GM12878 (cell line): ENCODE measurements around the gene NDUFA5. TPM values are rescaled to one million over a fixed set of nuclear protein-coding genes. Genes with fewer than 3 reads are reported as not detected.

Experiments
- ATAC-seq: fragments of 200-7000 bp; cut with Tn5 transposase; 3 replicates; pipeline ENCODE4 v1.9.1; 2020; ENCODE audit warnings: mild to moderate bottlenecking, moderate library complexity
- BruUV-seq: library from RNA; stranded (reverse); fragments of 400-500 nt; replicated peaks from 2 replicates; lab custom pipeline; 2021; lab: Mats Ljungman, UMichigan
- CTCF ChIA-PET: fragments of 300-600 bp; sonication (Branson Sonifier 250); formaldehyde crosslinking; extraction: SDS; loops from one replicate; lab custom pipeline; 2021; ENCODE audit warnings: inconsistent platforms; lab: Yijun Ruan, JAX
- POLR2A ChIA-PET: fragments of 350-600 bp; formaldehyde crosslinking; extraction: SDS; loops from one replicate; lab custom pipeline; 2021; ENCODE audit warnings: inconsistent platforms; lab: Charles Lee
- RAD21 ChIA-PET: fragments of 300-600 bp; sonication (Branson Sonifier 250); formaldehyde crosslinking; loops from one replicate; lab custom pipeline; 2023; ENCODE audit warnings: antibody characterized with exemption; ENCODE audit not compliant: unreplicated experiment; lab: Charles Lee
- SMC1A ChIA-PET: fragments of 300-600 bp; sonication (Branson Sonifier 250); formaldehyde crosslinking; loops from one replicate; lab custom pipeline; 2023; ENCODE audit not compliant: unreplicated experiment, uncharacterized antibody; lab: Charles Lee
- DNase-seq: peaks from one replicate; pipeline ENCODE4 v3.0.0-alpha.2; 2011; ENCODE audit warnings: low read depth, low spot score
- FAIRE-seq: peaks from 3 replicates; lab custom pipeline; 2011; peaks lifted over from hg19 to GRCh38; lab: Jason Lieb, UNC
- H2AFZ ChIP-seq: 2 replicates; pipeline ENCODE4 v1.6.0; 2011; ENCODE audit warnings: low read depth, low read length, control low read depth; ENCODE audit not compliant: control insufficient read depth
- H3K27ac ChIP-seq: 2 replicates; pipeline ENCODE4 v1.5.1; 2011; ENCODE audit warnings: control low read depth; ENCODE audit not compliant: control insufficient read depth, insufficient read depth
- H3K27me3 ChIP-seq, 2 experiments: replicated peaks in 1 of 2; 2 replicates each; pipeline versions ENCODE4 v1.6.0 to v1.6.1; 2011; ENCODE audit warnings: low read length in 1 of 2; ENCODE audit not compliant: control insufficient read depth in 2 of 2, insufficient read depth in 2 of 2
- H3K36me3 ChIP-seq, 2 experiments: 2 replicates each; pipeline ENCODE4 v1.5.1; 2011; ENCODE audit warnings: low read length in 1 of 2; ENCODE audit not compliant: control insufficient read depth in 2 of 2, insufficient read depth in 2 of 2
- H3K4me1 ChIP-seq: 2 replicates; pipeline ENCODE4 v1.6.1; 2011; ENCODE audit warnings: mild to moderate bottlenecking, low read length, moderate library complexity, mixed read lengths; ENCODE audit not compliant: control insufficient read depth, insufficient read depth
- H3K4me2 ChIP-seq: 2 replicates; pipeline ENCODE4 v1.6.0; 2011; ENCODE audit warnings: control low read depth; ENCODE audit not compliant: control insufficient read depth, insufficient read depth
- H3K4me3 ChIP-seq: fragments of 200-600 bp; sonication (generic); 2 replicates; pipeline ENCODE4 v1.5.1; 2016
- H3K79me2 ChIP-seq: 2 replicates; pipeline ENCODE4 v1.6.0; 2011; ENCODE audit warnings: low read length; ENCODE audit not compliant: control insufficient read depth, insufficient read depth
- H3K9ac ChIP-seq: 2 replicates; pipeline ENCODE4 v1.8.0; 2011; ENCODE audit warnings: low read length, control low read depth, mixed read lengths; ENCODE audit not compliant: control insufficient read depth, insufficient read depth
- H3K9me3 ChIP-seq: replicated peaks from 3 replicates; pipeline ENCODE4 v1.5.1; 2011; ENCODE audit warnings: mild to moderate bottlenecking, low read length; ENCODE audit not compliant: control insufficient read depth, insufficient read depth
- H4K20me1 ChIP-seq: 2 replicates; pipeline ENCODE4 v1.6.0; 2011; ENCODE audit not compliant: control insufficient read depth, insufficient read depth
- CTCF ChIP-seq, 3 experiments: IDR thresholded peaks in 2 of 3; conservative IDR thresholded peaks in 1 of 3; 2 replicates each; pipeline ENCODE4 v1.5.1; 2011; ENCODE audit warnings: low read depth in 3 of 3, low read length in 3 of 3, mild to moderate bottlenecking in 3 of 3, control low read depth in 2 of 3, moderate library complexity in 2 of 3, inconsistent platforms in 1 of 3, mixed read lengths in 1 of 3; ENCODE audit not compliant: control insufficient read depth in 2 of 3, insufficient read depth in 1 of 3; ENCODE audit errors: extremely low read depth in 1 of 3
- DPF2 ChIP-seq: fragments of 450-650 bp; IDR thresholded peaks from 2 replicates; pipeline ENCODE4 v1.6.1; 2017; ENCODE audit warnings: mild to moderate bottlenecking
- E2F8 ChIP-seq: fragments of 450-650 bp; IDR thresholded peaks from 2 replicates; pipeline ENCODE4 v1.6.1; 2018; ENCODE audit warnings: mild to moderate bottlenecking, low read depth, moderate library complexity; ENCODE audit not compliant: partially characterized antibody
- ELK1 ChIP-seq: IDR thresholded peaks from 2 replicates; pipeline ENCODE4 v1.6.1; 2012; ENCODE audit warnings: low read depth, low read length, improper control_type of control experiment
- ESRRA ChIP-seq: IDR thresholded peaks from 2 replicates; pipeline ENCODE4 v1.6.1; 2012; ENCODE audit warnings: mild to moderate bottlenecking, low read length, improper control_type of control experiment
- IRF4 ChIP-seq: IDR thresholded peaks from 2 replicates; pipeline ENCODE4 v1.6.1; 2011; ENCODE audit warnings: low read depth, low read length
- PBX3 ChIP-seq: IDR thresholded peaks from 2 replicates; pipeline ENCODE4 v1.6.1; 2011; ENCODE audit warnings: mild to moderate bottlenecking, low read depth, low read length, moderate library complexity; ENCODE audit not compliant: insufficient replicate concordance
- RAD21 ChIP-seq: IDR thresholded peaks from 2 replicates; pipeline ENCODE4 v1.6.1; 2011; ENCODE audit warnings: mild to moderate bottlenecking, low read depth, low read length, moderate library complexity; ENCODE audit not compliant: insufficient read depth
- SMC3 ChIP-seq: IDR thresholded peaks from 2 replicates; pipeline ENCODE4 v1.6.1; 2011; ENCODE audit warnings: low read length, improper control_type of control experiment, borderline replicate concordance
- SREBF1 ChIP-seq: IDR thresholded peaks from 2 replicates; pipeline ENCODE4 v1.6.1; 2012; ENCODE audit warnings: mild to moderate bottlenecking, low read length
- TAF1 ChIP-seq: IDR thresholded peaks from 2 replicates; pipeline ENCODE4 v1.6.1; 2011; ENCODE audit warnings: mild to moderate bottlenecking, low read depth, low read length, borderline replicate concordance
- ZNF274 ChIP-seq: IDR thresholded peaks from one replicate; pipeline ENCODE4 v1.8.0; 2011; ENCODE audit not compliant: insufficient read length, insufficient read depth
- ZZZ3 ChIP-seq: IDR thresholded peaks from 2 replicates; pipeline ENCODE4 v1.6.1; 2011; ENCODE audit warnings: low read depth; ENCODE audit not compliant: control insufficient read depth, insufficient read length
- WGBS: methylation state at CpG from one replicate; pipeline ENCODE4 v1.1.6; 2016; ENCODE audit warnings: low lambda C conversion rate; ENCODE audit not compliant: insufficient replicate concordance, insufficient coverage; ENCODE audit errors: missing lambda C conversion rate; 5-methylcytosine and 5-hydroxymethylcytosine counted together
- in situ Hi-C: fragments of 300-500 bp; cut with MboI; formaldehyde crosslinking; loops from 9 replicates; pipeline ENCODE4 v1.14.3; 2018; ENCODE audit warnings: mixed read lengths
- intact Hi-C: fragments of 100-400 bp; cut with micrococcal nuclease; formaldehyde crosslinking; loops from one replicate; pipeline ENCODE4 v1.14.2; 2022; ENCODE audit not compliant: unreplicated experiment
- polyA plus RNA-seq, 11 experiments: library from polyadenylated mRNA; depleted of rRNA in 4 of 11; unstranded in 6 of 11; stranded (reverse) in 5 of 11; fragments of >200 nt; fragmentation: Nextera tagmentation in 4 of 11; fragmentation: Illumina TruSeq in 1 of 11; extraction: Ambion mirVana in 4 of 11; extraction: Trizol in 1 of 11; gene quantifications; 1 replicate in 1 of 11; 2 replicates in 10 of 11; pipeline versions ENCODE4 v1.2.1 to v1.2.3, GENCODE V29; 2011 to 2016; ENCODE audit warnings: inconsistent platforms in 2 of 11, missing spikeins in 2 of 11, low read depth in 1 of 11
- total RNA-seq, 4 experiments: library from RNA; depleted of rRNA in 3 of 4; stranded (reverse); fragments of >200 nt in 3 of 4; fragmentation: Illumina TruSeq in 1 of 4; extraction: Trizol in 1 of 4; gene quantifications; 2 replicates each; pipeline versions ENCODE4 v1.2.1 to v1.2.3, GENCODE V29; 2013 to 2021

Gene NDUFA5
- total and polyA plus RNA-seq, 10 of the 15 experiments (the other 5 are each of a cell fraction or from before 2014, with no cell fraction given), result 51.0 to 209 (median 86.9) TPM

- TF ChIP-seq CTCF (IDR thresholded peaks at IDR 0.05 in 2 of 3, conservative IDR thresholded peaks at IDR 0.05 in 1 of 3; ENCODE audit: control insufficient read depth in 2 of 3, extremely low read depth in 1 of 3, insufficient read depth in 1 of 3, low read depth in 3 of 3, low read length in 3 of 3) (no peak), ESRRA (no peak), SMC3 (no peak)
- TF ChIP-seq, all 136 proteins: peak for 0
These were observed 43.3 kb upstream of the NDUFA5 start (continued) for GRCh38 chr7:123600876-123601275.

GRCh38 chr7:123599766-123600165 lies 42.1 kb upstream of the NDUFA5 start:
- H4K20me1 ChIP-seq, result no peaks in the 10 kb centered on the region
- DNase-seq (no peak), FAIRE-seq (no peak), ATAC-seq (no peak)
- RAD21 ChIA-PET, result no interaction called here
- H2AFZ ChIP-seq, result no peak overlapping the region
- no peak overlapping the region for H3K4me2 ChIP-seq
- CTCF ChIA-PET, result interaction anchor here (0.8 to 1.1 kb wide), 2 partner anchors 25 to 30 kb away, joined by 3 read pairs; no protein-coding TSS in a partner anchor
- H3K27me3 ChIP-seq, result no peaks in the 10 kb centered on the region
- POLR2A ChIA-PET, result no interaction called here
- no TSS peak for BruUV-seq
- H3K4me3 ChIP-seq, result no peak overlapping the region
- WGBS, result 48% methylated on average over 2 of the region's 2 CpGs
- intact Hi-C loops (no loop called here), in situ Hi-C loops (no loop called here)
- no peaks in the 10 kb centered on the region for H3K9me3 ChIP-seq
- no peak overlapping the region for H3K27ac ChIP-seq
- TF ChIP-seq ELK1, result no peak
- no peak for TF ChIP-seq SREBF1
- TF ChIP-seq PBX3, result no peak
- no peak for TF ChIP-seq DPF2
- no peak for TF ChIP-seq RAD21
- no peak for TF ChIP-seq ZNF274
- TF ChIP-seq TAF1, result no peak
- TF ChIP-seq ZZZ3, result no peak
- TF ChIP-seq E2F8, result no peak
- TF ChIP-seq IRF4, result no peak
- SMC1A ChIA-PET, result no interaction called here
- H3K79me2 ChIP-seq, result no peaks in the 10 kb centered on the region
- no peaks in the 10 kb centered on the region for H3K36me3 ChIP-seq
- H3K9ac ChIP-seq, result no peak overlapping the region
- H3K4me1 ChIP-seq, result no peaks in the 10 kb centered on the region
